OCI-M2 (cell line): ENCODE results near the gene CASQ2.

Source experiments
- DNase-seq: peaks from one replicate; lab custom pipeline; 2025; ENCODE audit not compliant: unreplicated experiment; lab: John Stamatoyannopoulos, UW

The CASQ2 gene

DNA sequence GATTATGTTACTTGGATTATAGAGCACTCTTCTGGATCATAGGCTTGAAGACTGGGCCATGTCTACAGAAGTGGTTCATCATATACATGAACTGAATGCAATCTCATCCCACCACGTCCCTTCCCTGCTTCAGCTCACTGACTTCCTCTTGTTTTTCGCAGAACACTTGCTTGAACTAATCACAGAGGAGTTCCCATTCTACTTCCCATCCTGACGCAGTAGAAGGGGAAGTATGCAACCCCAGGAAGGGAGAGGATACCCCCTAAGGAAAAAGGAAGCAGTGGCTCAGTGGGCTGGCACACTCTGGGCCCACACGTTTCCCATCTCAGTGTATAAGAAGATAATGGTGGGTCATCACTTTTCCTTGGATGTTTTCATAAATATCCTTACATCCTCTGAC, 36.2 kb downstream of the CASQ2 start:
- no peak for DNase-seq

DNA sequence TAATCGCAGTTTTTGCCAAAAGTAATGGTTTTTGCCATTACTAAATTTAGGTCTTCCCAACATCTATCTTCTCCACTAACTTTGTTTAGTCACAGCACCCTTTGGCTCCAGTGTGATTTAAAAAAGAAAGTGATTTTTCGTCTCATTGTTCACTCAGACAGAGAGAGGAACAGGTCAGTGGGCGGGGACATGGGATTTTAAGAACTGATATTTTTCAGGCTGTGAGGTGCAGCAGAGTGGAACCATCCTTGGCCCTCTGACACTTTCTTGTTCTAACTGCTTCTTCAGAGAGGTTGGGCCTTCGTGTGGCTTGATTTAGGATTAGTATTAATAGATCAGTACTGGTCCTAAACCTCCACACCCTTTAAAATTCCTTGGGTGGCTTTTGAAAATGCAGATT, 38.8 kb downstream of the CASQ2 start:
- DNase-seq = no peak

DNA sequence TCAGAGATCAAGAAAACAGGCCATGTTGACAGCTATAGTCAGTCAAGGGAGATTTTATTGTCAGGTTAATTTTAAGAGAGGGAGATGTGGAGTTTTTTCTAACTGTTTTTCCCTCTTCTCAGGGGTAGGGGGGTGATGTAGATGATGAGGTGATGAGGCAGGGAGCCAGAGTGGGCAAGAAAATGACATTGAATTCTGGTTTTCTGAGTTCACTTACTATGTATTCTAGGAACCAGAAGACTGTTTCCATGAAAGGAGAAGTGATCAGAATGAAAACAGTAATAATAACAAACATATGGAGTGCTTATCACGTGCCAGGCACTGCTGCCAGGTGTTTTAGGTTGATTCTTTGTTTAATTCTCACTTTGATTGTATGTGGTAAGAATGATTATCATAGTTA, 40.2 kb downstream of the CASQ2 start:
- no peak for DNase-seq

DNA sequence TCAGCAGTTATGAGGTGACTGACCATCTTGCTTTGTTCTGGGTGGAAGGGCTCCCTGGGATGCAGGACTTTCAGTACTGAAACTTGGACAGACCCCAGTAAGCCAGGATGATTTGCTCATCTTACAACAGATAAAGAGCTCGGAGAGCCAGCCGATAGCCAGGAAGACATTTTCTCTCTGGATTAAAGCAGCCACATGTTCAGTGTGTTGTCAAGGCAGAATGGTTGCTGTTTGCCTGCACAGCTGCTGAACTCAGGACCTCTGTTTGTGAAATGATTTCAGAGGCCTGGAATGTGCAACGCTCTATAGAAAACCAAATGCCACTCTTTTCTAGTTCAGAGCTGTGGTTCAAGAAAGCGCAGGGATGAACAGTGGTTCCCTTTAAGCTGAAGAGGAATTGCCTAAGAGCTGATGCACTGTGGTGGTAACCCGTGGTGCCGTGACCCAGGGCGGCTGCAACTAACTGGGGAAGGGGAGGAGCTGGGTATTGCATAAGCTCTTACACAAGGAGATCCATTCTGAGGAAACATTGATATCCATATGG, 40.7 kb downstream of the CASQ2 start:
- no peak for DNase-seq

DNA sequence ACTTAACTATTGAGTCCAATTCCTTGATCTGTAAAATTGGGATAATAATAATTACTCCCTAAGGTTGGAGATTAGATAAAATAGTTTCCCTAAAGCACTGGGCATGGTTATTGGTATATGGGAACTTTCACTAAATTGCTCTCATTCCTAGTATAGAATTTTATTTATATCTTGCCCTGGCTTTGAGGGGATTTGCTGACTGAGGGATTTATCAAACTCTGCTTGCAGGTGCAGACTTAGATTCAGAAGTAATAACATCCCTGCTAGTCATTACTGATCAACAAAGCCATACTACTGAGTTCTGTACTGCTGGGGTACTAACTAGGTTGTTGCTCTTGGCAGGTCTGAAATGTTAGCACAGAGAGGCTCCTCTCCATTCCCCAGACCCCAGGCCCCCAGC, 41.9 kb downstream of the CASQ2 start:
- no peak for DNase-seq

DNA sequence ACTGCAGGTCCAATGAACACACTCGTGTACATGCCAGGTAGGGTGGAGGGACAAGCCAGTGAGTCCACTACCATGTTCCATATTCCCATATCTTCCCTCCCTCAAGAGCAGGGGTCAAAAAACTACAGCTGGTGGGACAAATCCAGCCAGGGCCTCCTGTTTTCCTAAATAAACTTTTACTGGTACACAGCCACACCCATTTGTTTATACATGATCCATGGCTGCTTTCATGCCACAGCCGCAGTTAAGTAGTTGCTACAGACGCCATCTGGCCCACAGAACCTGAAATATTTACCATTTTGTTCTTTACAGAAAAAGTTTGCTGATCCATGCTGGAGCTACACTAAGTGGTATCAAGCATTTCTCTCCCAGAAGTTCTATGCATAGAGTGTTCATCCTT, 42.4 kb downstream of the CASQ2 start:
- no peak for DNase-seq

DNA sequence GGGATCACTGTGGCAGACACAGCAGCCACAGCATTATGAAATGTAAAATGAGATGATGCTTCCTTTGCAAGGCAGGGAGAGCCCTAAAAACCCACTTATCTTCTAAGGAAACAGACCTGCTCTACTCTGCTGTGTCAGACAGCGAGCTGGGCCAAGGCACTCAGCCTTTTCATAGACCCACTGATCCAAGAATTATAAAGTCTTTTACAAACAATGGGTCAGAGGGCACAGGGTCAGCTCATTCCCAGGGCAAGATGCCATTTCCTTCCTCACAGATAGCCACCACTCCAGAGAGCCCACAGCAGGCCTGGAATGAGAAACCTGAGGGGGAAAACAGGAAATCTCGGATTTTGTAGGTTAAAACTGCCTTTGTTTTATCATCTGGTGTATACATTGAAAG, 42.9 kb downstream of the CASQ2 start:
- DNase-seq = no peak

DNA sequence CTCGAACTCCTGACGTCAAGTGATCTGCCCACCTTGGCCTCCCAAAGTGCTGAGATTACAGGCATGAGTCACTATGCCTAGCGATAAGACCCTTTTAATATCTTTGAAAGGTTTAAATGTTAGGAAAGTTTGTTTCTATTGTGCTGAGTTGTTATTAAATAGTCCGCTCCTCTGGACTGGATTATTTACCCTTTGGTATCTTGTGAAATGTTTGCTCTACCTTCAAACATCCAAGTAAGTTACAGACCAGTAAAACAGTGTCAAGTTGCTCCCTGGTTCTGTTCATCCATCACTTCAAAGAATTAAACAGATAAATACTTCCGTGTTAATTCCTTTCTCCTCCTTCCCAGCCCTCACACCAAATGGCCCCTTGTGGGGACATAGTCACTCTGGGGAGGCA, 44.8 kb downstream of the CASQ2 start:
- DNase-seq = no peak

DNA sequence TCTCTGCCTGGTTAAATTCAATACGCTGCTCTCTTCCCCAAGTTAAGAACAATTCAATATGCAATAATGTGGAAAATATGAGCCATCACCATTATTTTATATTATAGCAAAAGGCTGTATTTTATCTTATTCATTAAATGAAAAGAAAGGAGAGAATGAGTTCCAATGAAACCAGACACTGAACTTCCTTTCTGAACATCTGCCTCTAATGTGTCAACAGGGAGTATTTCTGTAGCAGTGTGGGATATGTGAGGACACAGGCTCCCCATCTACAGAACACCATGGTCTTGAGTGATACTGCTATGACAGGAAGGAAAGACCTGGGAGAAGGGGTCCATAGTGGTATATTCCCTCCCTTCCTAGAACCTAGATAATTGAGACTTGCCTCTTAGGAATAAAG, 46.3 kb downstream of the CASQ2 start:
- no peak for DNase-seq

DNA sequence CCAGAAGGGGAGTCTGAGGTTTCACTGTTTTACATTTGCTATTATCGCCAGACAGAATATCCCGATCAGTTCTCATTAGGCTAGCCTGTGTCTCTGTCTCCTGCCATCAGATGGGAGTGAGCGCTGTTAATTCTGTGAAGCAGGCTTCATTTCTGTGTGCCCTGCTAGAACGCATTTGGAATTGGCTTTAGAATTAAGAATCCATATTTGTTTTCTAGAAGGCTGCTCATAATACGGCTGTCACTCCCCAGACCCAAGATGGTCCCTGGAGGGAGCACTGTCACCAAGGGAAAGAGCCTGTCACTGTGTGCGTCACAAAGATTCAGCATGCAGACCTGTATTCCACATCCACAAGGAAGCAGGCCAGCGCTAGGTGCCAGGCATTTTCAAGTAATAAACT, 49.2 kb downstream of the CASQ2 start:
- DNase-seq = no peak

DNA sequence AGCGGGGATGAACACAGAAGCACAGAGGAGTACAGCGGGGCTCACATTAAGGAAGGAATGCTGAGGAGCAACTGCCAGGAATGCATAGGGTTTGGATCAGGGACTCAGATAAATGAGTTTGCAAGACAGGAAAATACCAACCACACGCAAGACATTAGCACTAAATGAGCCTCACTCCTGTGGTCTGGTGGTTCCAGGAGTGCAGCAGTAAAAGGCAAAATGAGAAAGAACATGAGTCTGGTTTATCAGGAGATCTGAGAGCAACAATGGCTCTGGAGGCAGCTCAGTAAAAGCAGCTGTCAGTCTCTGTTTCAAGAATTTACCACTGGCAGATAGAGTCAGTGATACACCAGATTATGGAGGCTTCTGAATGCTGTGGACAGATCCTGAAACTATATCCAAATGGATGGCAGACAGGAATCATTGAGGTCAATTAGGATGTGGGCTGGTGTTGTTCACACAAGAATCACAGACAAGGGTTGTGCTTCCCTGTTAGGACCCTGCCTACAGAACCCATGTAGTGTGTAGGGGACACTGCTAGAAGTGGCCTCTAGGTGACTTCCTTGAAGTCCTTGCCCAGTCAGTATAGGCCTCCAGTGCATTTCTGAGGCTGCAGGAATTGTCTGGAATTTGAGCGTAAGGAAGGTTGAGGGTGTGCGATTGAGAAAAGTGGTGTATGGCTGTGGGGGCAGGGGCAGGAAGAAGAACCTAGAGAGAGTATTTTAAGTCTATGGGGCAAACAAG, 50.3 kb downstream of the CASQ2 start:
- no peak for DNase-seq

DNA sequence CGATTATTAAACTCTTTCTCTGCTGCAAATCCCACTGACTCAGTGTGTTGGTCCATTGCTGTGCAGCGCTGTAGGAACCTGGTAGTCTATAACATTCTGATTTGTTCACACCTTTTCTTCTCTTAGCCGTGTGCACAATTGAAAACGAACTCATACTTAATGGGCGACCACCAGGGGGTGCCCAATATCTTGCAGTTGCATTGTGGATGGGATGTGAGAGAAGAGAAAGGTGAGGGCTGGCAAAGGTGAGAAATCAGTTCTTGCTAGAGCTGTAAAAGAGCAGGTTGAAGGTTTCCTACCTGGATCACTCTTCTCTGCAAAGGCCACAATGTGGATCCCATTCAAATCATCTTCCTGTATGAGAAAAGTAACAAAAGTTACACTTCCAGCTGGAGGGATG, 51.0 kb downstream of the CASQ2 start:
- DNase-seq = no peak

DNA sequence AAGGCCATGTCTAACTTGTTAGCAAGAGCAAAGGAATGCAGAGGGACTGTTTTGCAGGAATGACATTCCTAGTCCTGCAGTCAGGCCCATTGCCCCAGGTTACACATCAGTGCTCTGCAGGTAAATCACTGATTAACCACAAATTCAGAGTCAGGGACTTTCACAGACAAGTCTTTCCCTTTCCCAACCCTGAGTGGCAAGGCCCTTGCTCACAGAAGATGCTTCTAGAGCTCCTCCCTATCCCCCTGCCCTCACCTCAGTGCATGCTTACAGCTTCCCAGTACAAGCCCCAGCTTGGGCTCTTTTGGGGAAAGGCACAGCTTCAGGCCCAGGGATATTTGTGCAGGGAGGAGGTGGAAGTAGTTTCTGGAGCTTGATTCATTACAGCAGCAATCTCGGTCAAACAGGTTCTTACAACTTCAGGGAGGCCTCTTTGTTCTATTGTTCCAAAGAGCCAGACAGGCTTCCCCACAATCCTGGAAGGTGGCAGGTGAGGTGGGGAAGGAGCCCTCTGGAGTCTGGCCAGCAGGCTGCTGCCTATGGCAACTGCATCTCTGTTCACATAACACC, 53.9 kb downstream of the CASQ2 start:
- no peak for DNase-seq

DNA sequence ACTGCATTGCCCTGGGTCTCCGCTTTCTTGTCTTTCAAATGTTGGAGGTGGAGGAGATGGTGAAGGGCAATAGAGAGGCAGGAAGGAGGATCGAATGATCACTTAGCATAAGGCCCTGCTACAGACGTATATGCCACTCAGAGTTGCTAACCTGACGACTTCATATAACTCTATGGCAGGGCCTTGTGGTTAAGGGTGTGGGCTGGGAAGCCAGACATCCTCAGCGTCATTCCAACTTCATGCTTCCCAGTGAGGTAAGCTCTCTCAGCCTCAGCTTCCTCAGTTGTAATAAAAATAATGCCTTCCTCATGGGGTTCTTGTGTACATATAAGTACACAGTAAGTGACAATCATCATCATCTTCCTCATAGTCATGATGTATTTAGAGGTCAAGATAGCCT, 54.6 kb downstream of the CASQ2 start:
- DNase-seq = no peak

DNA sequence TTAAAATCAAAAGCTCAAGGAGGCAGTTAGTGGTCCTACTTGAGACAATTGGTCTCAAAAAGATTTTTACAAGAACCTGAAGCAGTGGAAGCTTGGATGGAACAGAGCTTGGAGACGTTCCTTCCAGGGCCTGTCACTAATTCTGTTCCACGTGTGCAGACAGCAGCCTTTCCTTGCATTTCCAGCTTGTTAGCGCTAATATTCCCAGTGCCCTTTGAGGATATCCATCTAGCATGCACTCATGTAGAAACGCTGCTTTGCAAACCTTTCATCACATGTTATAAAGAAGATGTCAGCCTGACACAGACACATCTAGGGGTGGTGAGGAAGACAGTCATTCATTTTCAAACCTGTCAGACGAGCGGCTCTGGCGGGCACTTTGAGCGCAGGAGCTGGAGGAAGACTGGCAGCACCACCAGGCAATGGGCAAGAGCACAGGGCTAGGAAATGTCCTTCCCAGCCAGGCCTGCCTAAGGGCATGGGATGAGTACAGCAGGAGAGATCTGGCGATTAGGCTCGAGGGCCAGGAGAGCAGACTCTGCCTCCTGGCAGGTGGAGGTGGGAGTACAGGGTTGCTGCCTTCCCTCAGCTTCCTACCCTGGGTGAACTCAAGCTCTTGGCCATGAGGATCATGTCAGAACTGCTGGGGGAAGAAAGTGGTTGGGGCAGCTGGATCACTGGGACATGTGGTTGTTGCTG, 55.5 kb downstream of the CASQ2 start:
- DNase-seq = no peak

DNA sequence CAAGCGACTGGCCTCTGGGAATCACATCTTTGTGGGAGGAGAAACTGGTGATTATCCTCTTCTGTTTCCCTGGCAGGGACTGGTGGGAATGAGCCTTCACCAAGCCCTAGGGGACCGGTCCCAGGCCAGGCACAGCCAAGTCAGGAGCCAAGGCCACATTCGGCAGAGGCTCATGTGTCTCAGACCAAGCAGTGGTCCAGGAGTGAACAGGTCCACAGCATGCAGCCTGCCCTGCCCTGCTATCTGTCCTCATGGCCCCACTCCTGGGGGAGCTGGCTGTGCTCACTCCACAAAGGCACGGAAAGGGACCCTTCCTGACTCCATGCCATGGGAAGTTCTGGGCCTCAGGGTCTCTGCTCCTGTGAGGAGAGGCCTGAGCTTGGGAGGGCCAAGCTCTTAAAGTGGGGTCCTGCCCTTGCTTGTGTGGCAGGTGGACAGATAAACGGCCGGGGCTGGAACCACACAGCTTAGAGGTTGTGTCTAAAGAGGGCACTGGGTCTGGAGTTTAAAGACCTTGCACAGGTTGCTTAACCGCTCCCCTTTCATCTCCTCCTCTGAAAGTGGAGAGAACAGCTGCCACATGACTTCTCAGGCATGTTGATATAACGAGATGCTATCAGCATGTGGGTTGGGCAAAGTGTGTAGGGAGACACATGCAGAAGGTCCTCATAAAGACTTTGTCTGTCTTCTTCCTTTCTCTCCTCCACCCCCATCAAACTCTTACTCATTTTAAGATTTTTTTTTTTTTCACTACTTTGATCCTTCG, 57.5 kb downstream of the CASQ2 start:
- DNase-seq = no peak

DNA sequence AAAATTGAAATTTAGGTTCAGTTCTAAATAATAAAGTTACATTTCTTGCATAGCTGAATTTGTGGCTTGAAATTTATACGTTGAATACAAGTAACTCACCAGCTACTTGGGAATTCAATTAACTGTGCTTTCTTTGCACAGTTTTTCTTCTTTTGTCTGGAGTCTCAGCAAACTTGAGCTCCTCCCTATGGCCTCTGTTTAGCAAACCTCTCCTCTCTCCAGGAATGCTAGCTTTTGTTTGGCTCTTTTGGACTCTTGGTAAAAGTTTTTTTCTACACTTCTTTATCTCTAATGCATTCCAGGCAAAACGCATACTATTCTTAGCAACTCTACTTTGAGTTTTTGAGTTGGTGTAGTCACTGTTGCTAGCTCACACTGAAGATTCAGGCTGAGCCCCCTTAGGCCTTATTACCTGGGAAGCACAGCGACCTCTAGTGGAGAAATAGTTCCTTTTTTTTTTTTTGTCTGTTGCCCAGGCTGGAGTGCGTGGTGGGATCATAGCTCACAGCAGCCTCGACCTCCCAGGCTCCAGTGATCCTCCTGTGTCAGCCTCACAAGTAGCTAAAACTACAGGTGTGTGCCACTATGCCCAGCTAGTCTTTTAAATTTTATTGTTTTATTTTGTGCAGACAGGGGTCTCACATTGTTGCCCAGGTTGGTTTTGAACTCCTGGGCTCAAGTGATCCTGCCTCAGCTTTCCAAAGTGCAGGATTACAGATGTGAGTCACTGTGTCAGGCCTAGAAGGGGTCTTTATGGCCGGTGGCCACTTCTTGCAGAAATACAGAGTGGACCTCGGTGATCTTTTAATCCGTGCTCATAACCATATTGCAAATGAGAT, 61.7 kb downstream of the CASQ2 start:
- no peak for DNase-seq

DNA sequence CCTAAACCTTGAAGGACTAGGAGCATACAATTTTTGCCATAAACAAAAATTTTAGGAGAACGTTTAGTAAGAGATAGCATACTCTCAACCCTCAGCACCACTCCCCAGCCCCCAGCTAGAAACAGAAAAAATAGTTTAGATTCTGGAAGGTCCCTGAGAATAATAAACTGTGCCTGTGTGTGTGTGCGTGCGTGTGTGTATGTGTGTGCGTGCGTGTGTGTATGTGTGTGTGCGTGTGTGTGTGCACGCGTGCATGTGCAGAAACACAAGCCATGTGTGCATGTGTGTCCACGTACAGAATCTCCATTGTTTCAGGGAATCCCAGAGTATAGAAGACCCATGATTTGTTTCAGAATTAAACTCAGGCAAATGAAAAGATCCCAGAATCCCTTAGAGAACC, 62.6 kb downstream of the CASQ2 start:
- no peak for DNase-seq

DNA sequence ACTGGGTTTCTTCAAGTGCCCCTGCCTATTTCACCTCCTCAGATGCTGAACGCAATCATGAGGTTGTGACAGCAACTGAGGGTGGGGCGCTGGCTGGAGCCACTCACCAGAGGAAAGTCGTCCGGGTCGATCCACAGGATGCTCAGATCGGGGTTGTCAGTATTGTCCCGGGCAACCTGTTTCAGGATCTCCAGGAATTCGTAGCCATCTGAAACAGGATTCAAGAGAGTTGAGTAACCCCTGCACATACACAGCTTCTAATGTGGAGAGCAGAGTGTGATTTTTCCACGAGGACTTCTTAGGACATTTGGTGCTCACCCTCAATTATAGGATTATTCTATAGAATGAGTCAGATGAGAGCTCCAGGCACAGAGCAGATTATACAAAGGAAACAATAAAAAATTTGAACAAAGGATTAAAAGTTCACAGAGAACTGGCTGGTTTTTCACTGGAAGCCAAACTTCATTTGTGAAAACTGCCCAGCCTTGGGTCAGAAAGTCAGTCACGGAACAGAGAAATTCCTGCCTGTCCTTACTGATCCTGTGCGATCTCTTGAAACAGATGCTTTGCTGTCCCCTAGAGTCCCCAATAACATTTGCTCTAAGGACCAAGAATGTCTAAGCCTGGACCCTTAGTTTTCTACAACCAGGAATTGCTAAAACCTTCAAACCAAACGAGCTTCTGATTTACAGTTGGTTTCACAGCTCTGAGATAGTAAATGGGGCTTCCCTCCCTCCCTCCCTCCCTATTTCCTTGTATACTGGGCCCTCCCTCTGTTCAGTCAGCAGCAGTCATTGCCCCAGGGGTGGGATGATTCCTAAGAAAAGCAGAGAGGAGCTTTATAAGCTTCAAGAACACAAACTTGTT, 63.2 kb downstream of the CASQ2 start:
- DNase-seq = no peak

DNA sequence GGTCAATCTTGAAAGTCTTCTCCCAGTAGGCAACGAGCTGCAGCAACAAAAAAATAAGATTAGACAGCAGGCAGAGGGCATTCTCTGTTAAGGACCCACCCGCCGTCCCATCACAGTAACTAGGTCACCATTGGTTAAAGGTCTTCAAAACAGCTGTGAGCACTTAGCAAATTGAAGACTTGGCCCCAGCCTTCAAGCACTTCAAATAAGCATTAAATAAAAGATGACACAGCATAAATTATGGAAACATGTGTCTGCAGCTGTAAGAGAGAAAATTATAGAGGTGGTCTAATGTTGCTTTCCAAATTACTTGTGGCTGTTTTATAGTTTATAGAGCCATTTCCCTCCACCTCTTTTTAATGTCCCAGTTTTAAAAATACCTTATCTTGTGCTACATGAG, 65.6 kb downstream of the CASQ2 start:
- no peak for DNase-seq
